HEK293T (cell line): ENCODE data around the gene MTMR10.

ENCODE experiments used
- CTCF ChIA-PET: fragments of 350-600 bp; formaldehyde crosslinking; extraction: SDS; loops from one replicate; lab custom pipeline; 2021; ENCODE audit warnings: antibody characterized with exemption, inconsistent platforms; lab: Yijun Ruan, JAX
- POLR2A ChIA-PET: fragments of 350-600 bp; formaldehyde crosslinking; extraction: SDS; loops from one replicate; lab custom pipeline; 2020; ENCODE audit warnings: antibody characterized with exemption, inconsistent platforms; lab: Yijun Ruan, JAX
- DNase-seq: peaks from one replicate; pipeline ENCODE4 v3.0.0; 2012; ENCODE audit warnings: mixed read lengths; ENCODE audit errors: extremely low spot score
- ARNT ChIP-seq: fragments of 450-650 bp; IDR thresholded peaks from 2 replicates; pipeline ENCODE4 v1.6.1; 2017; ENCODE audit warnings: mild to moderate bottlenecking
- BHLHE40 ChIP-seq: fragments of 450-650 bp; IDR thresholded peaks from 2 replicates; pipeline ENCODE4 v1.6.1; 2016; ENCODE audit warnings: mild to moderate bottlenecking, moderate library complexity, borderline replicate concordance
- CTBP1 ChIP-seq: fragments of 450-650 bp; IDR thresholded peaks from 2 replicates; pipeline ENCODE4 v1.6.1; 2016; ENCODE audit warnings: borderline replicate concordance
- ELF4 ChIP-seq: fragments of 450-650 bp; IDR thresholded peaks from 2 replicates; pipeline ENCODE4 v1.6.1; 2017; ENCODE audit warnings: antibody characterized with exemption
- FOXA1 ChIP-seq: fragments of 450-650 bp; IDR thresholded peaks from 2 replicates; pipeline ENCODE4 v1.6.1; 2016; ENCODE audit warnings: mild to moderate bottlenecking
- FOXK2 ChIP-seq: fragments of 450-650 bp; IDR thresholded peaks from 2 replicates; pipeline ENCODE4 v1.6.1; 2016; ENCODE audit warnings: mild to moderate bottlenecking
- FOXM1 ChIP-seq: fragments of 450-650 bp; IDR thresholded peaks from 2 replicates; pipeline ENCODE4 v1.6.1; 2017; ENCODE audit warnings: mild to moderate bottlenecking, borderline replicate concordance
- HDGF ChIP-seq: fragments of 450-650 bp; IDR thresholded peaks from 2 replicates; pipeline ENCODE4 v1.6.1; 2017; ENCODE audit warnings: antibody characterized with exemption, borderline replicate concordance
- L3MBTL2 ChIP-seq: fragments of 450-650 bp; conservative IDR thresholded peaks from 2 replicates; pipeline ENCODE4 v1.6.1; 2016; ENCODE audit warnings: mild to moderate bottlenecking
- LEF1 ChIP-seq: fragments of 450-650 bp; IDR thresholded peaks from 2 replicates; pipeline ENCODE4 v1.6.1; 2017; ENCODE audit warnings: mild to moderate bottlenecking, borderline replicate concordance
- NFRKB ChIP-seq: fragments of 450-650 bp; IDR thresholded peaks from 2 replicates; pipeline ENCODE4 v1.6.1; 2016; ENCODE audit warnings: mild to moderate bottlenecking, moderate library complexity
- PKNOX1 ChIP-seq: fragments of 450-650 bp; IDR thresholded peaks from 2 replicates; pipeline ENCODE4 v1.6.1; 2016
- SP1 ChIP-seq: fragments of 450-650 bp; IDR thresholded peaks from 2 replicates; pipeline ENCODE4 v1.6.1; 2017
- SUZ12 ChIP-seq: fragments of 450-650 bp; IDR thresholded peaks from 2 replicates; pipeline ENCODE4 v1.6.1; 2016; ENCODE audit warnings: mild to moderate bottlenecking
- TARDBP ChIP-seq: fragments of 450-650 bp; IDR thresholded peaks from 2 replicates; pipeline ENCODE4 v1.6.1; 2016
- ZNF384 ChIP-seq: fragments of 450-650 bp; IDR thresholded peaks from 2 replicates; pipeline ENCODE4 v1.6.1; 2016

MTMR10 gene

GRCh38 chr15:30990446-30991254 is 778 bp downstream of the MTMR10 start:
- DNase-seq = no peak
- TF ChIP-seq L3MBTL2 (no peak), ELF4 (no peak), ZNF384 (no peak), HDGF (no peak), FOXK2 (no peak), PKNOX1 (no peak), BHLHE40 (no peak), FOXM1 (no peak), FOXA1 (no peak), SP1 (no peak), NFRKB (no peak), SUZ12 (no peak), CTBP1 (no peak), LEF1 (no peak), TARDBP (no peak)
- ChIA-PET POLR2A (interaction anchor here (0.5 to 2.1 kb wide), 4 partner anchors 9 to 133 kb away, joined by 3 to 7 read pairs (median 4); partner anchors contain the start of gene FAN1), CTCF (no interaction called here)

GRCh38 chr15:30990036-30990435 is 1.4 kb downstream of the MTMR10 start:
- no peak for DNase-seq
- ChIA-PET POLR2A (no interaction called here), CTCF (no interaction called here)
- no peak for TF ChIP-seq TARDBP
- no peak for TF ChIP-seq LEF1
- no peak for TF ChIP-seq HDGF
- no peak for TF ChIP-seq PKNOX1
- TF ChIP-seq SUZ12 = no peak
- no peak for TF ChIP-seq NFRKB
- no peak for TF ChIP-seq FOXA1
- no peak for TF ChIP-seq L3MBTL2
- TF ChIP-seq ARNT = no peak
- TF ChIP-seq ZNF384 = no peak
- TF ChIP-seq ELF4 = no peak
- no peak for TF ChIP-seq FOXM1
- TF ChIP-seq CTBP1 = no peak

- CTCF ChIA-PET = no interaction called here
- no peak for DNase-seq
- no peak for TF ChIP-seq NFRKB
- no peak for TF ChIP-seq PKNOX1
- TF ChIP-seq FOXM1 = no peak
- TF ChIP-seq ELF4 = no peak
- no peak for TF ChIP-seq SUZ12
- TF ChIP-seq HDGF = no peak
- POLR2A ChIA-PET = interaction anchor here (1.2 kb wide), 1 partner anchor 144 kb away, joined by 4 read pairs; no protein-coding TSS in a partner anchor
Observed at GRCh38 chr15:30985081-30985531, 6.3 kb downstream of the MTMR10 start.

- POLR2A ChIA-PET = interaction anchor here (1.2 kb wide), 1 partner anchor 145 kb away, joined by 4 read pairs; no protein-coding TSS in a partner anchor
Observed at GRCh38 chr15:30984542-30984941, 6.9 kb downstream of the MTMR10 start.

GRCh38 chr15:30984118-30984517 is 7.3 kb downstream of the MTMR10 start:
- DNase-seq = no peak
- ChIA-PET POLR2A (interaction anchor here (1.2 kb wide), 1 partner anchor 145 kb away, joined by 4 read pairs; no protein-coding TSS in a partner anchor), CTCF (interaction anchor here (0.5 kb wide), 1 partner anchor 451 kb away, joined by 4 read pairs; no protein-coding TSS in a partner anchor)
- no peak for TF ChIP-seq TARDBP
- no peak for TF ChIP-seq NFRKB
- no peak for TF ChIP-seq ARNT
- no peak for TF ChIP-seq CTBP1
- no peak for TF ChIP-seq ZNF384
- no peak for TF ChIP-seq HDGF

More at GRCh38 chr15:30984542-30984941, 6.9 kb downstream of the MTMR10 start:
- CTCF ChIA-PET = interaction anchor here (0.5 kb wide), 1 partner anchor 450 kb away, joined by 4 read pairs; no protein-coding TSS in a partner anchor
- no peak for DNase-seq
- TF ChIP-seq ARNT = no peak

- TF ChIP-seq FOXM1 = no peak
- no peak for TF ChIP-seq TARDBP
- no peak for TF ChIP-seq BHLHE40
- no peak for TF ChIP-seq ARNT
- no peak for TF ChIP-seq PKNOX1
- TF ChIP-seq CTBP1 = no peak
- TF ChIP-seq FOXA1 = no peak
- TF ChIP-seq ZNF384 = no peak
- TF ChIP-seq FOXK2 = no peak
- no peak for TF ChIP-seq SP1
- TF ChIP-seq SUZ12 = no peak
- no peak for TF ChIP-seq NFRKB
- no peak for TF ChIP-seq LEF1
- no peak for TF ChIP-seq HDGF
- no peak for TF ChIP-seq ELF4
- TF ChIP-seq L3MBTL2 = no peak
- ChIA-PET POLR2A (no interaction called here), CTCF (no interaction called here)
- DNase-seq = no peak
Observed at GRCh38 chr15:30979457-30979856, 12.0 kb downstream of the MTMR10 start.
